HG02678 (cell line): ENCODE data around the gene DLGAP4.
"Not testable (repeated sequence)": the region's sequence is repeated elsewhere in the genome, so short reads cannot be mapped to it uniquely, and the experiment has no call there.

Experiments used
- ATAC-seq: cut with Tn5 transposase; IDR thresholded peaks from one replicate; pipeline ENCODE4 v1.9.1; 2021; ENCODE audit warnings: mild to moderate bottlenecking, moderate library complexity; ENCODE audit not compliant: unreplicated experiment

The DLGAP4 gene

GRCh38 chr20:36487069-36487468, 180.9 kb downstream of the DLGAP4 start:
- ATAC-seq: no peak

- ATAC-seq: no peak
These were observed 184.1 kb downstream of the DLGAP4 start for GRCh38 chr20:36490191-36490590.

GRCh38 chr20:36491901-36492617, 185.9 kb downstream of the DLGAP4 start:
- ATAC-seq: no peak

DNA sequence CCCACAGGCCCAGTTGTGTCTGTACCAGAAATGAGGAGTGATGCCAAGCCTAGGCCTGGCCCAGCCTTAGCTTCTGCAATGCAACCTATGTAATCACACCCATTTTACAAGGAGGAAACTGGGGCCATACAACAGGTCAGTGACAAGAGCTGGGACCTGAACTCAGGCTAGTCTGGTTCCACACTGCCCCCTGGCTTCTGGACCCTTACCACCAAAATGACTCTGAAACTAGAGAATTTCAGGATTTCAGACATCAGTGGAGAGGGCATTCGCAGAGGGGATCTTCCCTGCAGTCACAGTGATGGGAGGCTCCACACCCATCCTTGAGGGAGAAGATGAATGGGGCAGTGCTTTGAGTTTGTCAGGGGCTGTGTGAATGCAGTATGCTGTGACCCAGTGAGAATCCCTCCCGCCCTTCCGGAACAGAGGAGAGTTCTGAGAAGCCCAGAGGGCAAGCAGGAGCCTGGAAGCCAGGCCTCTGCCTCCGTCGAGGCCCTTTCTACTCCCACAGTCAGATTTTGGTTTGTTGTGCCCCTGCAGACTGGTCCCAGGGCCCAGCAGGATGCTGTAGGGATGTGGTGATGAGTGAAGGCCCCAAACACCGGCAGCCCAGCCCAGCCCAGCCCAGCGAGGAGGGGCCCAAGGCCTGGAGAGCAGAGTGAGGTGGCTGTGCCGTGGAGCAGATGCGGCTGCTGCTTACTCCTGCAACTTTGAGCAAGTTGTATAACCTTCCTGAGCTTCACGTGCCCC, 187.1 kb downstream of the DLGAP4 start:
- ATAC-seq: no peak

DNA sequence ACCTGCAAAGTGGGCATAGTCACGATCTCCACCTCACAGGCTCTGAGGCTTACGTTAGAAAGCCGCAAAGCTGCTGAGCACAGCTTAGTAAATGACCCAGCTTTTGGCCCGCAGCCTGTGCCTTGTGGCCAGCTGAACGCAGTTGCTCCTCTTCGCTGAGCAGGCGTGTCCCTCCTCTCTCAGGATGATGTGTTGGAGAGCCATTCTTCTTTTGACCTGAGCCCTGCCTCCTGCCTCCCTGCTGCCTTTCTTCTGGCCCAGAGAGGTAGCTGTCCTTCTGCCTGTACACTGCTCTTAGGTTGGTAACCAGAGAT, 187.6 kb downstream of the DLGAP4 start:
- no peak for ATAC-seq

DNA sequence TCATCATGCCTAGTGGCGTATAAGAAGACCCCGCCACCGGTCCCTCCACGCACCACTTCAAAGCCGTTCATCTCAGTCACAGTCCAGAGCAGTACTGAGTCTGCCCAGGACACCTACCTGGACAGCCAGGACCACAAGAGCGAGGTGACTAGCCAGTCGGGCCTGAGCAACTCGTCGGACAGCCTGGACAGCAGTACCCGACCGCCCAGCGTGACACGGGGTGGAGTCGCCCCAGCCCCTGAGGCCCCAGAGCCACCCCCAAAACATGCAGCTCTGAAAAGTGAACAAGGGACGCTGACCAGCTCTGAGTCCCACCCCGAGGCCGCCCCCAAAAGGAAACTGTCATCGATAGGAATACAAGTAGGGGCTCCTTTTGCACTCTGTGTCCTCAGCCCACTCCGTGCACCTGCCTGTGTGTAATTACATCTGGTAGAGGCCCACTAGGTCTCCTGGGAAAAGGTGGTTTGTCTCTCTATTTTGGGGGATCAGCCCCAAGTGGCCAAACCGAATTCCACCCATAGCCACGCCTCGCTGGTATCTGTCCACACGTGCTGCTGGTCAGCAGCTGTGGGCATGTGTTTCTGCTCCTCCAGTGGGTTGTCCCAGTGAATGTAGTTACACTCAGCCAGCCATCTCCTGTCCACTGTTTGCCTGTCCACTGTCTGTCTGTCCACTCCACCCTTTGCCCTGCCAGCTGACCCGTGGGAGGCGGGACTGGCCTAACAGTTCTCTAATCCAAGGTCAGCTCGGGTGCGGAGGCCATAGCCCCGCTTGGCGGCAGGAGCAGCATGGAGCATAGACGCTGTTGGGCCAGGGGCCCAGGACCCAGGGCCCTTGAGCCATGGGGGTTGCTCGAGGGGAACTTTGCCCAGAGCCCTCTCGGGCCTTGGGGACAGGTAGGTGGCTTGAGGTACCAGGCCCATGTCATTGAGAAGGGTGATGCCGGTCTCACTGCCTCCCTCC, 190.8 kb downstream of the DLGAP4 start:
- ATAC-seq: no peak

GRCh38 chr20:36497856-36498255, 191.7 kb downstream of the DLGAP4 start:
- no peak for ATAC-seq

DNA sequence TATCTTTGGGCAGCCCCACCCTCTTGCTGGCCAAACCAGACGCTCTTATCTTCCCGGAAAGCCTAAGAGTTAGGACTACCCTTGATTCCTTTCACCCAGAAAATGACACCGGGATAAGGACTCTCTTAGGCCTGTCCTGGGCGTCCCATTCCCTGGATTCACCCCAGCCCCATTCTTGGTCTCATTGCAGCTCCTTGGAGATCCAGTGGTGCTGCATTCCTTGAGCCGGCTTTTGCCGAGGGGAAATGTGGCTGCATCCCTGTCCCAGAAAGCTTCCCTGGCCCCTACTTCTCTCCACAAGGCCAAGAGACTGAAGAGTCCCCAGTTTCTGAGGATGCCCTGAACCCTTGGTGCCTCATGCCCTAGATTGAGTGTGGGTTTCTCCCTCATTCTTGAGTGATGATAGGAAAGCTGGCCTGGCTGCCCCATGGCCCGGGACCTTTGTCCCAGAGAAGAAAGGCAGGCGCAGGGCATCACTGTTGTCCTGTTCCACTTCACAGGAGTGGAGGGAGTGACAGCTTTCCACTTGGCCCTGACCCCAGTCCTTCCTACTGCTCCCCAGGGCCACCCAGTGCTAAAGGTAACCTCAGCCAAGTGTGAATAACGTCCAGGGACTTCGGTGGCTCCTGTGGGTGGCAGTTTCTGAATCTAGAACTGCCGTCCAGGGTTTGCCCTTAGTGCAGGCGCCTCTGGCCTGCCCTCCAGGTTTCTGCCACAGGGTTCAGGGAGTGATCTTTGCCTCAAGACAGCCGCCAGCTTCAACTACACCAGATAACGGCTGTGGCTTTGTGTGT, 192.4 kb downstream of the DLGAP4 start:
- no peak for ATAC-seq

DNA sequence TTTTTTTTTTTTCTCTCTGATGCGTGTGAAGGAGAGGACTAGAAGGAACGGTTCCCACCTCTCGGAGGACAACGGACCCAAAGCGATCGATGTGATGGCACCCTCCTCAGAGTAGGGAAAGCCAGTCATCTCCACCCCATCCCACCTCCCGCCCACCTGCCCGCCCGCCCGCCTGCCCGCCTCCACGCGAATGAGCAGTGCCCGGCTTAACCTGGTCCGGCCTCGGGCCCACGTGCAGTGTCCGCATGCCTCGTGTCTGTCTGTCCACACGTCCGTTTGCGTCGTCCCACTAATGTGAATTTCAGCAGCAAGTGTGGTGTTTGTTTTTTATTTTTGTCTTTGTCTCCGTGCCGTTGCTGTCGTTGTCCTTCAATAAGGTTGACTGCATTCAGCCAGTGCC, 193.1 kb downstream of the DLGAP4 start:
- no peak for ATAC-seq

- no peak for ATAC-seq
These were observed 193.8 kb downstream of the DLGAP4 start for GRCh38 chr20:36499723-36500501.

- ATAC-seq: no peak
These were observed 195.3 kb downstream of the DLGAP4 start for GRCh38 chr20:36501367-36502006.

GRCh38 chr20:36504295-36504694, 198.2 kb downstream of the DLGAP4 start:
- no peak for ATAC-seq

DNA sequence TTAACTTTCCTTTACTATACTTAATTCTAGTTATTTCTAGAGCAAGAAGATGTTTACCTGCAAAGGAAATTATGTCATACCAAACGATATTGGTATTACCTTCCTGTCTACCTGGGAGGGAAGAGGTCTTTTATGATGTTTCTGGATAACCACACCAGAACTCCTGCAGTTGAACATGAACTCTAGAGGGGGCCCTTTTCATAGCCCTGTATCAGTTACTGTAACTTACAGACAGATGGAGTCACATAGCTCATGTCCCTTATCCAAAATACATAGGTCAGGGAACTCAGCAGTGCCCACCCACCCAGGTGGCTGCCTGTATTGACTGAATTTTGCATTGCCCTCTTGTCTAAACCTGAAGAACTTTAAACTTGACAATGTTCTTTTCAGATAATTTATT, 200.1 kb downstream of the DLGAP4 start:
- ATAC-seq: no peak

- no peak for ATAC-seq
These were observed 201.6 kb downstream of the DLGAP4 start for GRCh38 chr20:36507746-36508145.

GRCh38 chr20:36519012-36519719, 213.0 kb downstream of the DLGAP4 start:
- ATAC-seq: no peak

DNA sequence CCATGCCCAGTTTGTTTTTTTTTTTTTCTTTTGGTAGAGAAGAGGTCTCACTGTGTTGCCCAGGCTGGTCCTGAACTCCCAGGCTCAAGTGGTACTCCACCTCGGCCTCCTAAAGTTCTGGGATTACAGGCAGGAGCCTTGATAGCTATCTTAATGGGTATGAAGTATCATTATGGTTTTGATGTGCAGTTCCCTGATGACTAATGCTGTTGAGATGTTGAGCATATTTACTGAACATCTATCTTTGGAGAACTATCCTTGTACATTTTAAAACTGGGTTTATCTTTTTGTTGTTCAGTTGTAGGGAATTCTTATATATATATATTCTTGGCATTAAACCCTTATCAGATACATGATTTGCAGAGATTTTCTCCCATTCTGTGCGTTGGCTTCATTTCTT, 213.8 kb downstream of the DLGAP4 start:
- ATAC-seq: no peak

DNA sequence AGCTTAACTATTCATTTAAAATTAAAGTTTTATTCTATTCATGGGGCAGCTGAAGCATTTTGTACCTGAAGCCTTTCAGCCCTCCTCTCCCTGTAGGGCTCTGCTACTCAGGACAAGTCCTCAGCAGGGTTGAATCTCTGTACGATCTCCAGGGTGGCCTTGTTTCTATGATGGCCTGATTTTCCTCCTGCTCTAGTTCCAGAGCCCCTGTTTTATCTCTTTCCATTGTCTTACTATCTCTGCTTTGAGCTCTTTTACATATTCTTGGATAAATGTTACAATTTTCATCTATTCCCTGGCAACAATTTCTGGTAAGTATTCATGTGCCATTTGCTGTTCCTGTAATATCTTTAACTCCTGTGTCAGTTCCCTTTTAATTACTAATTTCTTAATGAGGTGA, 215.4 kb downstream of the DLGAP4 start:
- no peak for ATAC-seq

DNA sequence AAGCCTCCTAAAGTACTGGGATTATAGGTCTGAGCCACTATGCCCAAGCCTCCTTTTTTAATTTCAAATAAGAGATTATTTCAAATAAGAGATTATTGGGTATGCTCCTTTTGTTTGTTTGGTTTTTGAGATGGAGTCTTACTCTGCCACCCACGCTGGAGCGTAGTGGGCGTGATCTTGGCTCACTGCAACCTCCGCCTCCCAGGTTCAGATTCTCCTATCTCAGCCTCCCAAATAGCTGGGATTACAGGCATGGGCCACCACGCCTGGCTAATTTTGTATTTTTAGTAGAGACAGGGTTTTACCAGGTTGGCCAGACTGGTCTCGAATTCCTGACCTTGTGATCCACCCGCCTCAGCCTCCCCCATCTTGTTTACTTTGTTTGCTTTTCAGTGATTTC, 216.3 kb downstream of the DLGAP4 start:
- ATAC-seq: not testable (repeated sequence)

- no peak for ATAC-seq
These were observed 217.2 kb downstream of the DLGAP4 start for GRCh38 chr20:36523341-36523740.
